Measurements from ENCODE around the gene RAB31. TPM values are rescaled to one million over a fixed set of nuclear protein-coding genes. Genes with fewer than 3 reads are reported as not detected.

RAB31 gene
- total RNA-seq, 1 donor from 2014 or later = 36.0 TPM

DNA sequence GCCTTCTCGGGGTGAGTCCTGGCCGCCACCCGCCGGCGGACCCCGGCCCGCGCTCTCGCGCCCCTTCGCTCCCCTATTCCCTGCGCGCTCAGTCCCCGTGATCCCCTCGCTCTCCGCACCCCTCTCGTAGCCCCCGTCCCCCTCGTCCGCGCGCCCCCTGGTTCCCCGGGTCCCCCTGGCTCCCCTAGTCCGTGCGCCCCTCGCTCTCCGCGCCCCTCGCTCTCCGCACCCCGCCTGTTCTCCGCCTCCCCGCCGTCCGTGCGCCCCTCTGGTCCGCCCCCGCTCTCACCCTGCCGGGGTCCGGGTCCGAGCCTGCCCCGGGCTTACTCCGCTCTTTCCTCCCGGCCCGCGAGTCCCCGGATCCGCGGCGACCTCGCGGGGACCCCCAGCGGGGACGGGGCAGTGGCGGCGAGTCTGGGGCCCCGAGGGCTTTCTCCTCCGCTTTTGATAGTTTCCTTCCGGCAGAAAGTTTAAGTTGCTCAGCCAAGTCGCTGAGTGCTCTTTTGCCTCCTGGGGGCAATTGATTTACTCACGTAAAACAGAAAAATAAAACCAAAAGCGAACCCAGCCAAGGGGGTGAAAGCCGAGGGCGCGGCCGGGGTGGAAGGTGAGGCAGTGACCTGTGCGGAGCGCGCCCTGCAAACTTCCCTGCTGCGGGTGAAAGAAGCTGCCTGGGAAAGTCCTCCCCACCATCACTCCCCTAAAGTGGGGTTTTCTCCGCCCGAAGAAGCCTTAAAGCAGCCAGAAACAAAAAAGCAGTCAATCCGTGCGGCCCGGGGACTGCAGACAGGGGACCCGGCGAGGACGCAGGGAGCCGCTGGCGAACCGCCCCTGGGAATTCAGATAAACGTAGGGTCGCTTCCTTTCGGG is 568 bp downstream of the RAB31 start:
- H3K9me3 Mint-ChIP-seq = no peaks in the 10 kb centered on the region

DNA sequence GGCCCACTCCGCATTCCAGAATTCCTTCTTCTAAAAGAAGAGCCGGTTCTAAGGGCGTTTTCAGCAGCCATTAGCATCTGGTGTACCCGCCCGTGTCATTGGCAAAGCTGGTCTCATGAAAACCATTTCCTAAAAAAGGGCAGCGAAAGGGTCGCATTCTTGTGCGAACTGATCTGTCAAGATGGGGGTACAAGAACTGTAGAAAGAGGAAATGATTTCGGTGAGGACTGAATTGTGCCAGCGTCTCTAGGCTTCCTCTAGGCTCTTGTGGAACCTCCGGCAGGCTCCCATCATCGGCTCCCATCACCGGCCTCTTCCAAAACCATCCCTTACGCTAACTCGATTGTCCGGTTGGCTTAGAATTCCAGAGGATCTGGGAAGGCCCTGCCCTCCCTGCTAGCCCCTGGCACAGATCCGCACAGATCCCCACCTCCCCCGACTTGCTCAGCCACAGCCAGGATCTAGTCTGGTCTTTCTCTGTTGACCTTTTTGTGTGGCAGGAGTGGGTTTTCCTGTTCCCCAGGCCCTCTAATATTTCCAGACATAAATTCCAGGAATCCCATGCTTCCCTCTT is 1.3 kb downstream of the RAB31 start:
- H3K9me3 Mint-ChIP-seq = no peaks in the 10 kb centered on the region
- intact Hi-C loops (cut with micrococcal nuclease) = loop anchor here (2.0 to 5.0 kb wide), 4 partner anchors 13 to 1107 kb away; partner anchors contain the start of genes NAPG and TWSG1
- H3K27ac Mint-ChIP-seq = peak overlapping the region; percentile 95
- H3K36me3 Mint-ChIP-seq (ENCODE audit: low read depth) = peaks cover 4% of the 10 kb centered on the region
- ATAC-seq (ENCODE audit: low read depth) (no peak), DNase-seq (no peak)
- H3K4me1 Mint-ChIP-seq = peaks cover 64% of the 10 kb centered on the region
- CTCF ChIA-PET = interaction anchor here (1.4 kb wide), 1 partner anchor 97 kb away, joined by 3 read pairs; no protein-coding TSS in a partner anchor
- POLR2A ChIA-PET = interaction anchor here (2.7 kb wide), 1 partner anchor 36 kb away, joined by 26 read pairs; no protein-coding TSS in a partner anchor
- TF ChIP-seq, protein P1, sequence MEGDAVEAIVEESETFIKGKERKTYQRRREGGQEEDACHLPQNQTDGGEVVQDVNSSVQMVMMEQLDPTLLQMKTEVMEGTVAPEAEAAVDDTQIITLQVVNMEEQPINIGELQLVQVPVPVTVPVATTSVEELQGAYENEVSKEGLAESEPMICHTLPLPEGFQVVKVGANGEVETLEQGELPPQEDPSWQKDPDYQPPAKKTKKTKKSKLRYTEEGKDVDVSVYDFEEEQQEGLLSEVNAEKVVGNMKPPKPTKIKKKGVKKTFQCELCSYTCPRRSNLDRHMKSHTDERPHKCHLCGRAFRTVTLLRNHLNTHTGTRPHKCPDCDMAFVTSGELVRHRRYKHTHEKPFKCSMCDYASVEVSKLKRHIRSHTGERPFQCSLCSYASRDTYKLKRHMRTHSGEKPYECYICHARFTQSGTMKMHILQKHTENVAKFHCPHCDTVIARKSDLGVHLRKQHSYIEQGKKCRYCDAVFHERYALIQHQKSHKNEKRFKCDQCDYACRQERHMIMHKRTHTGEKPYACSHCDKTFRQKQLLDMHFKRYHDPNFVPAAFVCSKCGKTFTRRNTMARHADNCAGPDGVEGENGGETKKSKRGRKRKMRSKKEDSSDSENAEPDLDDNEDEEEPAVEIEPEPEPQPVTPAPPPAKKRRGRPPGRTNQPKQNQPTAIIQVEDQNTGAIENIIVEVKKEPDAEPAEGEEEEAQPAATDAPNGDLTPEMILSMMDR (IDR thresholded peaks at IDR 0.05) = no peak
- peak overlapping the region; percentile 96 for H3K4me3 Mint-ChIP-seq
- H3K27me3 Mint-ChIP-seq = peaks cover 2% of the 10 kb centered on the region

More for the DNA sequence above, 568 bp downstream of the RAB31 start:
- H3K36me3 Mint-ChIP-seq (ENCODE audit: low read depth) = peaks cover 4% of the 10 kb centered on the region
- DNase-seq (peak; percentile 31), ATAC-seq (ENCODE audit: low read depth) (peak; percentile 21)
- H3K4me3 Mint-ChIP-seq = peak overlapping the region; percentile 96
- peak overlapping the region; percentile 95 for H3K27ac Mint-ChIP-seq
- ChIA-PET POLR2A (interaction anchor here (1.5 to 2.7 kb wide), 2 partner anchors 35 to 205 kb away, joined by 7 to 26 read pairs; partner anchors contain the start of gene VAPA), CTCF (interaction anchor here (1.2 to 1.4 kb wide), 2 partner anchors 12 to 96 kb away, joined by 3 read pairs; no protein-coding TSS in a partner anchor)
- intact Hi-C loops (cut with micrococcal nuclease) = loop anchor here (1.0 to 5.0 kb wide), 5 partner anchors 14 to 1106 kb away; partner anchors contain the start of genes NAPG and TWSG1
- TF ChIP-seq, protein P1 (IDR thresholded peaks at IDR 0.05) = no peak
- H3K4me1 Mint-ChIP-seq = peaks cover 60% of the 10 kb centered on the region
- peaks cover 2% of the 10 kb centered on the region for H3K27me3 Mint-ChIP-seq

DNA sequence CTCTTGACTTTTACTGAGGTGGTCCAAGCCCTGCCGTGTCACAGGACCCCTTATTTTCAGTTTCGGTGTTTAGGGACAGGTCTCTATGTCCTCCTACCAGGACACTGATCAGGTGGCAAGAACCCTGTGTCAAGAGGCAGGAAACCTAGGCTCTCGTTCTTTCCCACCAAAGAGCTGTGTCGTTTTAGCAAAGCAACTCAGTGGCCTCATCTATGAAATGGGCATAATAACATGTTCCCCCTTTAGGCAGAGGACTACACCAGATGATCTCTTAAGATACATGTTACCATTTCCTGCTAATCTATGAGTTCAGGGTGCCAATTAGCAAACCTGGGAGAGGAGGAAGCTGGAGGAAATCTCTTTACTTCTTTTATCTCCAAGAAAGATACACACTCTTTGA is 1.9 kb downstream of the RAB31 start:
- TF ChIP-seq, protein P1 (IDR thresholded peaks at IDR 0.05) = no peak
- Mint-ChIP-seq H3K27ac (peak overlapping the region; percentile 95), H3K27me3 (peaks cover 2% of the 10 kb centered on the region), H3K36me3 (ENCODE audit: low read depth) (peaks cover 4% of the 10 kb centered on the region), H3K4me1 (peaks cover 68% of the 10 kb centered on the region), H3K9me3 (no peaks in the 10 kb centered on the region), H3K4me3 (peak overlapping the region; percentile 96)
- DNase-seq (no peak), ATAC-seq (ENCODE audit: low read depth) (no peak)
- CTCF ChIA-PET = interaction anchor here (1.4 kb wide), 1 partner anchor 97 kb away, joined by 3 read pairs; no protein-coding TSS in a partner anchor
- intact Hi-C loops (cut with micrococcal nuclease) = no loop called here
- POLR2A ChIA-PET = interaction anchor here (2.0 to 2.6 kb wide), 3 partner anchors 37 to 203 kb away, joined by 8 to 14 read pairs (median 10); partner anchors contain the start of gene VAPA

DNA sequence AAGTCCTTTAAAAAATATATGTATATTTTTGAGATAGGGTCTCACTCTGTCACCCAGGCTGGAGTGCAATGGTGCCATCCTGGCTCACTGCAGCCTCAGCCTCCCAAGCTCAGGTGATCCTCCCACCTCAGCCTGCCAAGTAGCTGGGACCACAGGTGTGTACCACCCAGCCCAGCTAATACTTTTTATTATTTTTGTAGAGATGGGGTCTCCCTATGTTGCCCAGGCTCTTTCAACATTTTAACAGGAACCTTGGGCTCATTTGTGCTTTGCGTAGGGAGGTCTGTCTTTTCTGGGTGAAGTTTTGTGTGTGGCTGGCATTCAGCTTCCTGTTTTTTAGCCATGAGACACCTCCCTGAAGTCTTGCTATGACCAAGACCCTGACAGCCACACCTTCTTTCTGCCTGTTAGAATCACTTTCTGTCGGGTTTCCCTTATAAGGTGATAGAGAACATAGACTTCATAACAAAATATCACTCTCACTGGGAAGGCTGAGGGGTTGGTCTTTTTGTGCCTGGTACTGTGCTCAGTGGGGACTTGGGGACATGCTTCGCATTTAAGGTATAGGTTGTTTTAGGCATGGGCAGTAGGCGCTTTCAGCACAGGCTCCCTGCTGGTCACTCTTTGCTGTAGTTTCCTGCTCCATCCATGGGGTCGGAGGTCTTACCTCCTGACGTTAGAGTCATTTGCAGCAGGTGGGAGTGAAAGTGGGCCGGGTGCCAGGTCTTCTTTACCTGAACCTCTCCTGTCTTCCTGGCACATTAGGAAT is 3.4 kb downstream of the RAB31 start:
- Mint-ChIP-seq H3K27me3 (peaks cover 2% of the 10 kb centered on the region), H3K36me3 (ENCODE audit: low read depth) (peaks cover 4% of the 10 kb centered on the region), H3K4me3 (peak overlapping the region; percentile 96), H3K4me1 (peaks cover 76% of the 10 kb centered on the region), H3K27ac (peak overlapping the region; percentile 95), H3K9me3 (no peaks in the 10 kb centered on the region)
- intact Hi-C loops (cut with micrococcal nuclease) = loop anchor here (1.0 kb wide), 4 partner anchors 38 to 236 kb away; partner anchors contain the start of gene RALBP1
- ATAC-seq (ENCODE audit: low read depth) (peak; percentile 65), DNase-seq (no peak)
- TF ChIP-seq, protein P1 (IDR thresholded peaks at IDR 0.05) = no peak
- CTCF ChIA-PET = interaction anchor here (0.7 to 1.8 kb wide), 2 partner anchors 38 to 59 kb away, joined by 3 to 5 read pairs; no protein-coding TSS in a partner anchor
- POLR2A ChIA-PET = interaction anchor here (0.6 to 2.6 kb wide), 8 partner anchors 11 to 1015 kb away, joined by 3 to 14 read pairs (median 4); partner anchors contain the start of genes ANKRD12 and VAPA
